ENCODE data around the gene JAK1. TPM values are rescaled to one million over a fixed set of nuclear protein-coding genes. Genes with fewer than 3 reads are reported as not detected.

Gene JAK1
- total RNA-seq, 3 donors from 2014 or later, result 179 to 258 (median 196) TPM

- Histone ChIP-seq H3K27ac (no peak overlapping the region), H3K36me3 (no peaks in the 10 kb centered on the region), H3K9me3 (no peaks in the 10 kb centered on the region), H3K4me1 (no peaks in the 10 kb centered on the region), H3K4me3 (no peak overlapping the region), H3K27me3 (no peaks in the 10 kb centered on the region)
- no peak for DNase-seq (ENCODE audit: low spot score in 2 of 2)
- intact Hi-C loops (cut with DNase I; ENCODE audit: low total_unique reads), result no loop called here
- no peak for TF ChIP-seq CTCF (IDR thresholded peaks at IDR 0.05)
- no peak for TF ChIP-seq POLR2A (IDR thresholded peaks at IDR 0.05)
- TF ChIP-seq POLR2AphosphoS5 (IDR thresholded peaks at IDR 0.05), result no peak
Measured at GRCh38 chr1:64948905-64949833, 17.2 kb downstream of the JAK1 start.

- intact Hi-C loops (cut with DNase I; ENCODE audit: low total_unique reads), result no loop called here
- no peak overlapping the region for H3K27ac ChIP-seq
- H3K36me3 ChIP-seq, result no peaks in the 10 kb centered on the region
- no peaks in the 10 kb centered on the region for H3K9me3 ChIP-seq
- no peaks in the 10 kb centered on the region for H3K4me1 ChIP-seq
- TF ChIP-seq CTCF (IDR thresholded peaks at IDR 0.05) (no peak), POLR2A (IDR thresholded peaks at IDR 0.05) (no peak), POLR2AphosphoS5 (IDR thresholded peaks at IDR 0.05) (no peak)
- no peak for DNase-seq (ENCODE audit: low spot score in 2 of 2)
- H3K27me3 ChIP-seq, result no peaks in the 10 kb centered on the region
- H3K4me3 ChIP-seq, result no peak overlapping the region
Measured at GRCh38 chr1:64948216-64948615, 18.1 kb downstream of the JAK1 start.

GRCh38 chr1:64946916-64947315, 19.4 kb downstream of the JAK1 start:
- H3K9me3 ChIP-seq, result no peaks in the 10 kb centered on the region
- H3K27ac ChIP-seq, result no peak overlapping the region
- H3K4me3 ChIP-seq, result no peak overlapping the region
- no peaks in the 10 kb centered on the region for H3K4me1 ChIP-seq
- no peak for TF ChIP-seq POLR2A (IDR thresholded peaks at IDR 0.05)
- TF ChIP-seq CTCF (IDR thresholded peaks at IDR 0.05), result no peak
- TF ChIP-seq POLR2AphosphoS5 (IDR thresholded peaks at IDR 0.05), result no peak
- H3K27me3 ChIP-seq, result no peaks in the 10 kb centered on the region
- no peak for DNase-seq (ENCODE audit: low spot score in 2 of 2)
- intact Hi-C loops (cut with DNase I; ENCODE audit: low total_unique reads), result no loop called here
- no peaks in the 10 kb centered on the region for H3K36me3 ChIP-seq

- no peaks in the 10 kb centered on the region for H3K36me3 ChIP-seq
- DNase-seq (ENCODE audit: low spot score in 2 of 2), result no peak
- intact Hi-C loops (cut with DNase I; ENCODE audit: low total_unique reads), result no loop called here
- no peak overlapping the region for H3K27ac ChIP-seq
- no peaks in the 10 kb centered on the region for H3K4me1 ChIP-seq
- no peak for TF ChIP-seq CTCF (IDR thresholded peaks at IDR 0.05)
- TF ChIP-seq POLR2A (IDR thresholded peaks at IDR 0.05), result no peak
- TF ChIP-seq POLR2AphosphoS5 (IDR thresholded peaks at IDR 0.05), result no peak
- no peaks in the 10 kb centered on the region for H3K27me3 ChIP-seq
- no peak overlapping the region for H3K4me3 ChIP-seq
- no peaks in the 10 kb centered on the region for H3K9me3 ChIP-seq
Measured at GRCh38 chr1:64944913-64945312, 21.4 kb downstream of the JAK1 start.

- no peaks in the 10 kb centered on the region for H3K27me3 ChIP-seq
- intact Hi-C loops (cut with DNase I; ENCODE audit: low total_unique reads), result no loop called here
- H3K36me3 ChIP-seq, result no peaks in the 10 kb centered on the region
- H3K4me1 ChIP-seq, result no peaks in the 10 kb centered on the region
- no peaks in the 10 kb centered on the region for H3K9me3 ChIP-seq
- H3K27ac ChIP-seq, result no peak overlapping the region
- H3K4me3 ChIP-seq, result no peak overlapping the region
- DNase-seq (ENCODE audit: low spot score in 2 of 2), result no peak
- TF ChIP-seq POLR2A (IDR thresholded peaks at IDR 0.05) (no peak), POLR2AphosphoS5 (IDR thresholded peaks at IDR 0.05) (no peak)
Measured at GRCh38 chr1:64942675-64943074, 23.7 kb downstream of the JAK1 start.

All from breast epithelium (tissue), 4 donors.